ENCODE data around the gene CYP2A7.
"Not testable (repeated sequence)": the region's sequence is repeated elsewhere in the genome, so short reads cannot be mapped to it uniquely, and the experiment has no call there.

The CYP2A7 gene

DNA sequence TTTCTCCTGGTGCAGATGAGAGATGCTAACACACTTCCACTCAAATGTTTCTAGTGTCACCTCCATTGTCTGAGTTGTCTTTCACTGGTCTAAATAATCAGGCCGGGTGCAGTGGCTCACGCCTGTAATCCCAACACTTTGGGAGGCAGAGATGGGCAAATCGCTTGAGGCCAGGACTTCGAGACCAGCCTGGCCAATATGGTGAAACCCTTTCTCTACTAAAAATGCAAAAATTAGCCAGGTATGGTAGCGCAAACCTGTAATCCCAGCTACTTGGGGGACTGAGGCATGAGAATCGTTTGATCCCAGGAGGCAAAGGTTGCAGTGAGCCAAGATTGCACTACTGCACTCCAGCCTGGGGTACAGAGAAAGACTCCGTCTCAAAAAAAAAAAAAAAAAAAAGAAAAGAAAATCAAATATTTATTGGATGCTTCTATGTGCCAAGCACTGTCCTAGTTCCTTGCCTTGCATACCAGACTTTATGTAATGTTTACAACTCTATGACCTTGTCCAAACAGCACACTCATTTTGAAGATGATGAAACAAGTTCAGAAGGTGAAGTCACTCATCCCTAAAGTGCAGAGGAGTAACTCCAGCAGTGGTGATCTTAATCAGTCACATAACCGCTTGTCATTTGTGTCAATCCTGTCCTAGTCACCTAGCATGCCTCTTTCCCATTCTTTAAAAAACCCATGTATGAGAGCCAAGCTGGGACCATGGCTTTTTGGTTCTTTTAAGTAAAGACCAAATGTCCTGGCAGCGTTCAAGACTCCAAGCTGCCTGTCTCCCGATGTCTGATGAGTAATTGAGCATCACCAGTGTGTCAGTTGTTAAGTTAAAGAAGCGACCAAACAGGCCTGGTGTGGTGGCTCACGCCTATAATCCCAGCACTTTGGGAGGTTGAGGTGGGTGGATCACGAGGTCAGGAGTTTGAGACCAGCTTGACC is 15.1 kb upstream of the CYP2A7 start:
- ATAC-seq: not testable (repeated sequence)

DNA sequence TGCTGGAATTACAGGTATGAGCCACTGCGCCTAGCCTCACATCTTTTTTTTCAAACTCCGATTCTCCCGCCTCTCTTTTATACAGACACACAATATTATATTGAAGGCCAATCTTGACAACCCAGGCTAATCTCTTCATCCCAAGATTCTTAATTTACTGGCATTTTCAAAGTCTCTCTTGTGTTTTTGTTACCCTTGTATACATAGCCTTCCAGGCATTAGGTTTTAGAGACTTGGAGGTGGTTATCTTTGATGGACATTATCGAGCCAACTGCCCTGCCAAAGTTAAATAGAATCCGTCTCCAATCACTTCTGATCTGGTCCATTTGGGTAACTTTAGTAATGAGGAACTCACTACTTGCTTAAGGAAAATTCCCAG is 14.4 kb upstream of the CYP2A7 start:
- no peak for ATAC-seq
- TF ChIP-seq GLIS3 (CRISPR knock-in tag; IDR thresholded peaks at IDR 0.05): no peak
- TF ChIP-seq ZNF565 (CRISPR knock-in tag; conservative IDR thresholded peaks at IDR 0.05; ENCODE audit: low read depth): no peak
- TF ChIP-seq, protein P1, sequence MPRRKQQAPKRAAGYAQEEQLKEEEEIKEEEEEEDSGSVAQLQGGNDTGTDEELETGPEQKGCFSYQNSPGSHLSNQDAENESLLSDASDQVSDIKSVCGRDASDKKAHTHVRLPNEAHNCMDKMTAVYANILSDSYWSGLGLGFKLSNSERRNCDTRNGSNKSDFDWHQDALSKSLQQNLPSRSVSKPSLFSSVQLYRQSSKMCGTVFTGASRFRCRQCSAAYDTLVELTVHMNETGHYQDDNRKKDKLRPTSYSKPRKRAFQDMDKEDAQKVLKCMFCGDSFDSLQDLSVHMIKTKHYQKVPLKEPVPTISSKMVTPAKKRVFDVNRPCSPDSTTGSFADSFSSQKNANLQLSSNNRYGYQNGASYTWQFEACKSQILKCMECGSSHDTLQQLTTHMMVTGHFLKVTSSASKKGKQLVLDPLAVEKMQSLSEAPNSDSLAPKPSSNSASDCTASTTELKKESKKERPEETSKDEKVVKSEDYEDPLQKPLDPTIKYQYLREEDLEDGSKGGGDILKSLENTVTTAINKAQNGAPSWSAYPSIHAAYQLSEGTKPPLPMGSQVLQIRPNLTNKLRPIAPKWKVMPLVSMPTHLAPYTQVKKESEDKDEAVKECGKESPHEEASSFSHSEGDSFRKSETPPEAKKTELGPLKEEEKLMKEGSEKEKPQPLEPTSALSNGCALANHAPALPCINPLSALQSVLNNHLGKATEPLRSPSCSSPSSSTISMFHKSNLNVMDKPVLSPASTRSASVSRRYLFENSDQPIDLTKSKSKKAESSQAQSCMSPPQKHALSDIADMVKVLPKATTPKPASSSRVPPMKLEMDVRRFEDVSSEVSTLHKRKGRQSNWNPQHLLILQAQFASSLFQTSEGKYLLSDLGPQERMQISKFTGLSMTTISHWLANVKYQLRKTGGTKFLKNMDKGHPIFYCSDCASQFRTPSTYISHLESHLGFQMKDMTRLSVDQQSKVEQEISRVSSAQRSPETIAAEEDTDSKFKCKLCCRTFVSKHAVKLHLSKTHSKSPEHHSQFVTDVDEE (CRISPR knock-in tag; IDR thresholded peaks at IDR 0.05): no peak
- TF ChIP-seq ZNF8 (CRISPR knock-in tag; IDR thresholded peaks at IDR 0.05): no peak
- no peak for TF ChIP-seq ESRRG (CRISPR knock-in tag; IDR thresholded peaks at IDR 0.05)
- no peak for TF ChIP-seq TOX (CRISPR knock-in tag; IDR thresholded peaks at IDR 0.05; ENCODE audit: borderline replicate concordance)
- no peak for TF ChIP-seq CSDC2 (CRISPR knock-in tag; IDR thresholded peaks at IDR 0.05)
- TF ChIP-seq RARB (CRISPR knock-in tag; IDR thresholded peaks at IDR 0.05): no peak
- TF ChIP-seq, protein P2, sequence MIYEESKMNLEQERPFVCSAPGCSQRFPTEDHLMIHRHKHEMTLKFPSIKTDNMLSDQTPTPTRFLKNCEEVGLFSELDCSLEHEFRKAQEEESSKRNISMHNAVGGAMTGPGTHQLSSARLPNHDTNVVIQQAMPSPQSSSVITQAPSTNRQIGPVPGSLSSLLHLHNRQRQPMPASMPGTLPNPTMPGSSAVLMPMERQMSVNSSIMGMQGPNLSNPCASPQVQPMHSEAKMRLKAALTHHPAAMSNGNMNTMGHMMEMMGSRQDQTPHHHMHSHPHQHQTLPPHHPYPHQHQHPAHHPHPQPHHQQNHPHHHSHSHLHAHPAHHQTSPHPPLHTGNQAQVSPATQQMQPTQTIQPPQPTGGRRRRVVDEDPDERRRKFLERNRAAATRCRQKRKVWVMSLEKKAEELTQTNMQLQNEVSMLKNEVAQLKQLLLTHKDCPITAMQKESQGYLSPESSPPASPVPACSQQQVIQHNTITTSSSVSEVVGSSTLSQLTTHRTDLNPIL (CRISPR knock-in tag; IDR thresholded peaks at IDR 0.05; ENCODE audit: low read depth): no peak
- TF ChIP-seq, protein P3, sequence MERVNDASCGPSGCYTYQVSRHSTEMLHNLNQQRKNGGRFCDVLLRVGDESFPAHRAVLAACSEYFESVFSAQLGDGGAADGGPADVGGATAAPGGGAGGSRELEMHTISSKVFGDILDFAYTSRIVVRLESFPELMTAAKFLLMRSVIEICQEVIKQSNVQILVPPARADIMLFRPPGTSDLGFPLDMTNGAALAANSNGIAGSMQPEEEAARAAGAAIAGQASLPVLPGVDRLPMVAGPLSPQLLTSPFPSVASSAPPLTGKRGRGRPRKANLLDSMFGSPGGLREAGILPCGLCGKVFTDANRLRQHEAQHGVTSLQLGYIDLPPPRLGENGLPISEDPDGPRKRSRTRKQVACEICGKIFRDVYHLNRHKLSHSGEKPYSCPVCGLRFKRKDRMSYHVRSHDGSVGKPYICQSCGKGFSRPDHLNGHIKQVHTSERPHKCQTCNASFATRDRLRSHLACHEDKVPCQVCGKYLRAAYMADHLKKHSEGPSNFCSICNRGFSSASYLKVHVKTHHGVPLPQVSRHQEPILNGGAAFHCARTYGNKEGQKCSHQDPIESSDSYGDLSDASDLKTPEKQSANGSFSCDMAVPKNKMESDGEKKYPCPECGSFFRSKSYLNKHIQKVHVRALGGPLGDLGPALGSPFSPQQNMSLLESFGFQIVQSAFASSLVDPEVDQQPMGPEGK (CRISPR knock-in tag; IDR thresholded peaks at IDR 0.05; ENCODE audit: borderline replicate concordance): no peak
- no peak for TF ChIP-seq ZC3H10 (CRISPR knock-in tag; IDR thresholded peaks at IDR 0.05)
- no peak for TF ChIP-seq ARNTL (CRISPR knock-in tag; IDR thresholded peaks at IDR 0.05; ENCODE audit: borderline replicate concordance, low read depth)
- TF ChIP-seq ZFP30 (CRISPR knock-in tag; IDR thresholded peaks at IDR 0.05): no peak
- no peak for TF ChIP-seq ISL1 (CRISPR knock-in tag; IDR thresholded peaks at IDR 0.05)
- TF ChIP-seq ZNF70 (CRISPR knock-in tag; IDR thresholded peaks at IDR 0.05): no peak
- TF ChIP-seq, protein P4, sequence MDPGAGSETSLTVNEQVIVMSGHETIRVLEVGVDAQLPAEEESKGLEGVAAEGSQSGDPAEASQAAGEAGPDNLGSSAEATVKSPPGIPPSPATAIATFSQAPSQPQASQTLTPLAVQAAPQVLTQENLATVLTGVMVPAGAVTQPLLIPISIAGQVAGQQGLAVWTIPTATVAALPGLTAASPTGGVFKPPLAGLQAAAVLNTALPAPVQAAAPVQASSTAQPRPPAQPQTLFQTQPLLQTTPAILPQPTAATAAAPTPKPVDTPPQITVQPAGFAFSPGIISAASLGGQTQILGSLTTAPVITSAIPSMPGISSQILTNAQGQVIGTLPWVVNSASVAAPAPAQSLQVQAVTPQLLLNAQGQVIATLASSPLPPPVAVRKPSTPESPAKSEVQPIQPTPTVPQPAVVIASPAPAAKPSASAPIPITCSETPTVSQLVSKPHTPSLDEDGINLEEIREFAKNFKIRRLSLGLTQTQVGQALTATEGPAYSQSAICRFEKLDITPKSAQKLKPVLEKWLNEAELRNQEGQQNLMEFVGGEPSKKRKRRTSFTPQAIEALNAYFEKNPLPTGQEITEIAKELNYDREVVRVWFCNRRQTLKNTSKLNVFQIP (CRISPR knock-in tag; IDR thresholded peaks at IDR 0.05; ENCODE audit: borderline replicate concordance, low read depth): no peak
- TF ChIP-seq, protein P5, sequence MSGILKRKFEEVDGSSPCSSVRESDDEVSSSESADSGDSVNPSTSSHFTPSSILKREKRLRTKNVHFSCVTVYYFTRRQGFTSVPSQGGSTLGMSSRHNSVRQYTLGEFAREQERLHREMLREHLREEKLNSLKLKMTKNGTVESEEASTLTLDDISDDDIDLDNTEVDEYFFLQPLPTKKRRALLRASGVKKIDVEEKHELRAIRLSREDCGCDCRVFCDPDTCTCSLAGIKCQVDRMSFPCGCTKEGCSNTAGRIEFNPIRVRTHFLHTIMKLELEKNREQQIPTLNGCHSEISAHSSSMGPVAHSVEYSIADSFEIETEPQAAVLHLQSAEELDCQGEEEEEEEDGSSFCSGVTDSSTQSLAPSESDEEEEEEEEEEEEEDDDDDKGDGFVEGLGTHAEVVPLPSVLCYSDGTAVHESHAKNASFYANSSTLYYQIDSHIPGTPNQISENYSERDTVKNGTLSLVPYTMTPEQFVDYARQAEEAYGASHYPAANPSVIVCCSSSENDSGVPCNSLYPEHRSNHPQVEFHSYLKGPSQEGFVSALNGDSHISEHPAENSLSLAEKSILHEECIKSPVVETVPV (CRISPR knock-in tag; IDR thresholded peaks at IDR 0.05): no peak
- TF ChIP-seq PPARA (CRISPR knock-in tag; IDR thresholded peaks at IDR 0.05; ENCODE audit: borderline replicate concordance): no peak
- no peak for TF ChIP-seq OSR1 (CRISPR knock-in tag; IDR thresholded peaks at IDR 0.05)
- TF ChIP-seq SNAI2 (CRISPR knock-in tag; IDR thresholded peaks at IDR 0.05): no peak

DNA sequence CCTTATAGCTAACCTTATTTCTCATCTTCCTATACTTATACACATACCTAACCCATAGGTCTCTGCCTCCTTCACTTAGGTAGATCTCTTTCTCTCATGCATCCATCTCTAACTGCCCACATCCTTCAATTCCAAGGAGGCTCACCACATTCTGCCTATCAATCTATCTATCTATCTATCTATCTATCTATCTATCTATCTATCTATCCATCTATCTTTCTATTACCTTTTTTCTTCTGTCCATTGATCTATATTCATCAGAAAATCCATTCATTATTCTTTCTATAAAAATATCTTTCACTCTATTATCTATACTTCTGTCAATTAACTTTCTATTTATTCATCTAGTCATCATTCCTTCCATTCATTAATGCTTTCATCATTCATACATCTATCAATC is 11.1 kb upstream of the CYP2A7 start:
- no peak for ATAC-seq
- no peak for TF ChIP-seq BACH2 (CRISPR knock-in tag; IDR thresholded peaks at IDR 0.05; ENCODE audit: borderline replicate concordance)
- TF ChIP-seq TOX (CRISPR knock-in tag; IDR thresholded peaks at IDR 0.05; ENCODE audit: borderline replicate concordance): no peak
- TF ChIP-seq SNAI2 (CRISPR knock-in tag; IDR thresholded peaks at IDR 0.05): no peak
- no peak for TF ChIP-seq ARNTL (CRISPR knock-in tag; IDR thresholded peaks at IDR 0.05; ENCODE audit: borderline replicate concordance, low read depth)
- TF ChIP-seq ESRRG (CRISPR knock-in tag; IDR thresholded peaks at IDR 0.05): no peak
- TF ChIP-seq ZNF565 (CRISPR knock-in tag; conservative IDR thresholded peaks at IDR 0.05; ENCODE audit: low read depth): no peak
- TF ChIP-seq GLIS3 (CRISPR knock-in tag; IDR thresholded peaks at IDR 0.05): no peak
- TF ChIP-seq ZFP3 (CRISPR knock-in tag; IDR thresholded peaks at IDR 0.05): no peak
- TF ChIP-seq PPARA (CRISPR knock-in tag; IDR thresholded peaks at IDR 0.05; ENCODE audit: borderline replicate concordance): no peak
- TF ChIP-seq TCF4 (CRISPR knock-in tag; IDR thresholded peaks at IDR 0.05; ENCODE audit: borderline replicate concordance): no peak
- no peak for TF ChIP-seq OSR1 (CRISPR knock-in tag; IDR thresholded peaks at IDR 0.05)
- no peak for TF ChIP-seq ZNF70 (CRISPR knock-in tag; IDR thresholded peaks at IDR 0.05)
- TF ChIP-seq ZNF8 (CRISPR knock-in tag; IDR thresholded peaks at IDR 0.05): no peak
- TF ChIP-seq, protein P1 (CRISPR knock-in tag; IDR thresholded peaks at IDR 0.05): no peak
- no peak for TF ChIP-seq ZC3H10 (CRISPR knock-in tag; IDR thresholded peaks at IDR 0.05)
- no peak for TF ChIP-seq RARB (CRISPR knock-in tag; IDR thresholded peaks at IDR 0.05)

All from SK-N-SH treated with all-trans-retinoic acid at 6 μM for 48 hours (cell line).